ENCODE measurements around the gene SLC22A1.

GRCh38 chr6:160076009-160076408 is 45.6 kb upstream of the SLC22A1 start:
- no peak for TF ChIP-seq POLR2AphosphoS5 (IDR thresholded peaks at IDR 0.05; ENCODE audit: low read depth, low read length)
- TF ChIP-seq CTCF (IDR thresholded peaks at IDR 0.05): no peak
- no peak for TF ChIP-seq EP300 (IDR thresholded peaks at IDR 0.05; ENCODE audit: borderline replicate concordance in 1 of 2, low read depth in 1 of 2, low read length in 1 of 2)
- no peak for TF ChIP-seq JUND (IDR thresholded peaks at IDR 0.05)
- TF ChIP-seq MAX (IDR thresholded peaks at IDR 0.05; ENCODE audit: low read depth): no peak
- no peak for TF ChIP-seq GABPA (IDR thresholded peaks at IDR 0.05; ENCODE audit: low read depth)
- TF ChIP-seq USF2 (IDR thresholded peaks at IDR 0.05; ENCODE audit: borderline replicate concordance, low read depth, low read length): no peak
- no peak for TF ChIP-seq RAD21 (IDR thresholded peaks at IDR 0.05; ENCODE audit: low read length)
